Measurements from ENCODE around the gene NRG3.

NRG3 gene

DNA sequence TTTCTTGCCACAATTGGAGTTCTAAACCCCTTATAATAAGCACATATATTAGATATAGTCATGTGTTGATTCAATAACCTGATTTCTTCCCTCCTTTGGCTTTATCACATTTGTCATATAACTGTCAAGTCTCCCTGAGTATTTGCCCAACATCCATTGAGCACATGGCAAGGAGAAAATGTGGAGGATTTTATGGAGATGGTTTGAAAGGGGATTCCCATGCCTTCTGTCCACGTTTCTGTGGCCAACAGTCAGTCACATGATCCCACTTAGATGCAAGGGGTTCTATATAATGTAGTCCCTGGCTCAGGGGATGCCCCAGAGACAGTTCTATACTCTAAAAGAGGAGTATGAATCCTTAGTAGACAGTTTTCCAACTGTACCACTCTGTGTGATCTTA, 577.7 kb downstream of the NRG3 start:
- no peaks in the 10 kb centered on the region for H3K27me3 ChIP-seq (ENCODE audit: control insufficient read depth in 1 of 2, insufficient read depth in 2 of 2, low read length in 2 of 2)
- no peak overlapping the region for H3K4me3 ChIP-seq (ENCODE audit: low read depth in 1 of 2, low read length in 2 of 2)
- no peaks in the 10 kb centered on the region for H3K4me1 ChIP-seq (ENCODE audit: insufficient read depth, low read length)
- no peak overlapping the region for H3K27ac ChIP-seq (ENCODE audit: low read depth, low read length)
- H3K9ac ChIP-seq (ENCODE audit: low read length): no peak overlapping the region
- no peaks in the 10 kb centered on the region for H3K36me3 ChIP-seq (ENCODE audit: insufficient read depth, low read length)
- H3K9me3 ChIP-seq (ENCODE audit: low read length): no peaks in the 10 kb centered on the region

GRCh38 chr10:82453678-82454293, 578.8 kb downstream of the NRG3 start:
- H3K4me3 ChIP-seq (ENCODE audit: low read depth in 1 of 2, low read length in 2 of 2): no peak overlapping the region
- no peaks in the 10 kb centered on the region for H3K27me3 ChIP-seq (ENCODE audit: control insufficient read depth in 1 of 2, insufficient read depth in 2 of 2, low read length in 2 of 2)
- H3K27ac ChIP-seq (ENCODE audit: low read depth, low read length): no peak overlapping the region
- H3K9me3 ChIP-seq (ENCODE audit: low read length): no peaks in the 10 kb centered on the region
- H3K9ac ChIP-seq (ENCODE audit: low read length): no peak overlapping the region
- H3K4me1 ChIP-seq (ENCODE audit: insufficient read depth, low read length): no peaks in the 10 kb centered on the region
- no peaks in the 10 kb centered on the region for H3K36me3 ChIP-seq (ENCODE audit: insufficient read depth, low read length)

DNA sequence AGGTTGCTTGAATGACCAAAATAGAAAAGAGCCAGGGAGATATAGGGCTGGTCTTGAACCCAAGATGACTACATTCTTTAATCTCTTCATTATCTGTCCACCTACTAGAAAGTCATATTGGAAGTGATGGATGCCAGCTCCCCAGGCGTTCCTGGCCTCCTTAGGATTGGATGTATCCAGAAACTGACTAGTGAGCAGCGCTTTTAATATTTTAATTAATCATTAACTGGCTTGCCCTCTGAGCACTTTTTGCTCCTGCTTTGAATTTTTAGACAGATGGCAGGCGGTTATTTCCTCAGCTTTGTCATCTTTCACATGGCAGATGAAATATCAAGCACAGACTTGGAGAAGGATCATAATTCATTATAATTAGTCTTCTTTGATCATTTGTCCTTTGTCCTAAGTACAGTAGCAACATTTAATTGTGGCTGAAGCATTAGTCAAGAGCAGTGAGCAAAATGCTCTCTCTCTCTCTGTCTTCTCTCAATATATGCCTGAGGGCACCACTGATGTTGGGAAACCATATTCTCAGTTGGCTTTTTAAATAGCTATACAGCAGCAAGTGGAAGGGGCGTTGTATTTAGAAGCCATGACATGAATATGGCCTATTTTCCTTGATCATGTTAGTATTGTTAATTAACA, 588.0 kb downstream of the NRG3 start:
- H3K4me1 ChIP-seq (ENCODE audit: insufficient read depth, low read length): no peaks in the 10 kb centered on the region
- H3K27ac ChIP-seq (ENCODE audit: low read depth, low read length): no peak overlapping the region
- no peaks in the 10 kb centered on the region for H3K9me3 ChIP-seq (ENCODE audit: low read length)
- no peak overlapping the region for H3K4me3 ChIP-seq (ENCODE audit: low read depth in 1 of 2, low read length in 2 of 2)
- no peaks in the 10 kb centered on the region for H3K27me3 ChIP-seq (ENCODE audit: control insufficient read depth in 1 of 2, insufficient read depth in 2 of 2, low read length in 2 of 2)
- no peak overlapping the region for H3K9ac ChIP-seq (ENCODE audit: low read length)
- no peaks in the 10 kb centered on the region for H3K36me3 ChIP-seq (ENCODE audit: insufficient read depth, low read length)

DNA sequence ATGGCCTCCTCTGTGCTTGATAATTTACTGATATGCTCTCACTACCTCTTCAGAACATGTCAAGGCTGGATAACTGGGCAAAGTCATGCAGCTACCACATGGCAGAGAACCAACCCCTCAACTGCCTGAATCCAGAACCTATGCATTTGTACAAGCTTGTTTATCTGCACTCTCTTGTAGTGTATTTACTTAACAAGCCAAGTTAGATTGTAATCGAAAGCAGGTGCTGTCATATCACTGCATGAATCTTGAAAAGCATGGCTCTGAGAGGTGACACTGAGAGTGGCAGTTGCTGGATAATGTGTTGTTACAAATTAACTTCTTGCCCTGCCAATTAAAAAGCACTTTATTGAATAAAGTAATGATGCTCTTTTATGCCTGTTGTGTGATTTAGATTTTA, 588.6 kb downstream of the NRG3 start:
- H3K9ac ChIP-seq (ENCODE audit: low read length): no peak overlapping the region
- H3K9me3 ChIP-seq (ENCODE audit: low read length): no peaks in the 10 kb centered on the region
- H3K27me3 ChIP-seq (ENCODE audit: control insufficient read depth in 1 of 2, insufficient read depth in 2 of 2, low read length in 2 of 2): no peaks in the 10 kb centered on the region
- H3K4me1 ChIP-seq (ENCODE audit: insufficient read depth, low read length): no peaks in the 10 kb centered on the region
- no peak overlapping the region for H3K4me3 ChIP-seq (ENCODE audit: low read depth in 1 of 2, low read length in 2 of 2)
- H3K27ac ChIP-seq (ENCODE audit: low read depth, low read length): no peak overlapping the region
- no peaks in the 10 kb centered on the region for H3K36me3 ChIP-seq (ENCODE audit: insufficient read depth, low read length)

DNA sequence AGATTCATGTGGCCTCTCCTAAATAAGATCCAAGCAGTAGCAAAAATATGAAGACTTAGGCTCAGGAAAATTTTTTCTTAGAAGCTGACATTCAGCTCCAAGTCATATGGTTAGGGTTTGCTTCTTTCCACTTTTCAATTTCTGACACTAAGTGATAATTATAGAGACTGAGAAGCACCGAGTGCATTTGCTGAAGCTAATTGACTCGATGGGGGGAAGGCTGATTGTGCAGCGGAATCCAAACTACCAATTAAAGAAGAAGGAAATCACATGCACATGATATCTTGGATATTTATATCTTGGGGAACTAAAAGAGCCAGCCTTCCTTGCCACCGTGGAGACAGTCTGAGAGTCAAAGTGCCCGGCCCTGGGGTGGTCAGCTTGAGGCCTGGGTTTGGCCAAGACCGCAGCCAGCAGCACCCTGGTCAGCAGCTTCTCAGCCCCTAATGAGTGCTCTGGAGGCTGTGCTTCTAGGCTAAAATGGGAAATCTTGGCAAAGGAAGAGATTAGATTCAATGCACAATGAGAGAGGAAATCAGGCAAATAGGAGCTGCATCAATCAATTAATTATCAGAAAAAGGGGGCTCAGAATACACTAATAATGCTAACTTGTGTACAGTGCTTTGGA, 589.3 kb downstream of the NRG3 start:
- H3K4me1 ChIP-seq (ENCODE audit: insufficient read depth, low read length): no peaks in the 10 kb centered on the region
- H3K27me3 ChIP-seq (ENCODE audit: control insufficient read depth in 1 of 2, insufficient read depth in 2 of 2, low read length in 2 of 2): no peaks in the 10 kb centered on the region
- no peaks in the 10 kb centered on the region for H3K36me3 ChIP-seq (ENCODE audit: insufficient read depth, low read length)
- no peak overlapping the region for H3K27ac ChIP-seq (ENCODE audit: low read depth, low read length)
- H3K4me3 ChIP-seq (ENCODE audit: low read depth in 1 of 2, low read length in 2 of 2): no peak overlapping the region
- no peak overlapping the region for H3K9ac ChIP-seq (ENCODE audit: low read length)
- no peaks in the 10 kb centered on the region for H3K9me3 ChIP-seq (ENCODE audit: low read length)

- H3K36me3 ChIP-seq (ENCODE audit: insufficient read depth, low read length): no peaks in the 10 kb centered on the region
- no peak overlapping the region for H3K27ac ChIP-seq (ENCODE audit: low read depth, low read length)
- no peak overlapping the region for H3K9ac ChIP-seq (ENCODE audit: low read length)
- H3K9me3 ChIP-seq (ENCODE audit: low read length): no peaks in the 10 kb centered on the region
- H3K4me3 ChIP-seq (ENCODE audit: low read depth in 1 of 2, low read length in 2 of 2): no peak overlapping the region
- H3K4me1 ChIP-seq (ENCODE audit: insufficient read depth, low read length): no peaks in the 10 kb centered on the region
- no peaks in the 10 kb centered on the region for H3K27me3 ChIP-seq (ENCODE audit: control insufficient read depth in 1 of 2, insufficient read depth in 2 of 2, low read length in 2 of 2)
These were observed 590.0 kb downstream of the NRG3 start for GRCh38 chr10:82464966-82465365.

- H3K36me3 ChIP-seq (ENCODE audit: insufficient read depth, low read length): no peaks in the 10 kb centered on the region
- H3K27ac ChIP-seq (ENCODE audit: low read depth, low read length): no peak overlapping the region
- no peaks in the 10 kb centered on the region for H3K27me3 ChIP-seq (ENCODE audit: control insufficient read depth in 1 of 2, insufficient read depth in 2 of 2, low read length in 2 of 2)
- no peak overlapping the region for H3K9ac ChIP-seq (ENCODE audit: low read length)
- H3K4me1 ChIP-seq (ENCODE audit: insufficient read depth, low read length): no peaks in the 10 kb centered on the region
- H3K4me3 ChIP-seq (ENCODE audit: low read depth in 1 of 2, low read length in 2 of 2): no peak overlapping the region
- no peaks in the 10 kb centered on the region for H3K9me3 ChIP-seq (ENCODE audit: low read length)
These were observed 593.5 kb downstream of the NRG3 start for GRCh38 chr10:82468453-82468852.

- Histone ChIP-seq H3K36me3 (ENCODE audit: insufficient read depth, low read length) (no peaks in the 10 kb centered on the region), H3K9me3 (ENCODE audit: low read length) (no peaks in the 10 kb centered on the region), H3K9ac (ENCODE audit: low read length) (no peak overlapping the region), H3K27me3 (ENCODE audit: control insufficient read depth in 1 of 2, insufficient read depth in 2 of 2, low read length in 2 of 2) (no peaks in the 10 kb centered on the region), H3K4me3 (ENCODE audit: low read depth in 1 of 2, low read length in 2 of 2) (no peak overlapping the region), H3K27ac (ENCODE audit: low read depth, low read length) (no peak overlapping the region), H3K4me1 (ENCODE audit: insufficient read depth, low read length) (no peaks in the 10 kb centered on the region)
These were observed 597.7 kb downstream of the NRG3 start for GRCh38 chr10:82472406-82473335.

DNA sequence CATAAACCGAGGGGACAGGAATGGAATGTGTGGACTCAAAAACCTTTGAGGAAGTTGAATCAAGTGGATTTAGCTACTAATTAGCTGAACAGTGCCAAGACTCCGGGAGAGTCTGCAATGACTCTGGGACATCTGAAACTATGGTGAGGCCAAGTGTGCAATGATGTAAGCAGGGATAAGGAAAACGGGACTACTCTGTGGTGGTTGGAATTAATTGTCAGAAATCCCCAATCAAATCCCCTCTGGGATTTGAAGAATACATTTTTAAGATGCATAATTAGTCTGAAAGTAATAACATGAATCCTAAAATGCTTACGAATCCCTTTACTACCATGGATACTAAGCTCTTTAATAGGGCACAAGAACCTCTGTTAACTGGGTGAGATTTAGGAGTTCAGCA, 602.8 kb downstream of the NRG3 start:
- no peaks in the 10 kb centered on the region for H3K27me3 ChIP-seq (ENCODE audit: control insufficient read depth in 1 of 2, insufficient read depth in 2 of 2, low read length in 2 of 2)
- no peak overlapping the region for H3K4me3 ChIP-seq (ENCODE audit: low read depth in 1 of 2, low read length in 2 of 2)
- H3K9ac ChIP-seq (ENCODE audit: low read length): no peak overlapping the region
- H3K9me3 ChIP-seq (ENCODE audit: low read length): no peaks in the 10 kb centered on the region
- no peaks in the 10 kb centered on the region for H3K36me3 ChIP-seq (ENCODE audit: insufficient read depth, low read length)
- H3K4me1 ChIP-seq (ENCODE audit: insufficient read depth, low read length): no peaks in the 10 kb centered on the region
- H3K27ac ChIP-seq (ENCODE audit: low read depth, low read length): no peak overlapping the region

GRCh38 chr10:82492647-82493046, 617.7 kb downstream of the NRG3 start:
- Histone ChIP-seq H3K4me3 (ENCODE audit: low read depth in 1 of 2, low read length in 2 of 2) (no peak overlapping the region), H3K4me1 (ENCODE audit: insufficient read depth, low read length) (no peaks in the 10 kb centered on the region), H3K9me3 (ENCODE audit: low read length) (no peaks in the 10 kb centered on the region), H3K9ac (ENCODE audit: low read length) (no peak overlapping the region), H3K27me3 (ENCODE audit: control insufficient read depth in 1 of 2, insufficient read depth in 2 of 2, low read length in 2 of 2) (no peaks in the 10 kb centered on the region), H3K27ac (ENCODE audit: low read depth, low read length) (no peak overlapping the region), H3K36me3 (ENCODE audit: insufficient read depth, low read length) (no peaks in the 10 kb centered on the region)

DNA sequence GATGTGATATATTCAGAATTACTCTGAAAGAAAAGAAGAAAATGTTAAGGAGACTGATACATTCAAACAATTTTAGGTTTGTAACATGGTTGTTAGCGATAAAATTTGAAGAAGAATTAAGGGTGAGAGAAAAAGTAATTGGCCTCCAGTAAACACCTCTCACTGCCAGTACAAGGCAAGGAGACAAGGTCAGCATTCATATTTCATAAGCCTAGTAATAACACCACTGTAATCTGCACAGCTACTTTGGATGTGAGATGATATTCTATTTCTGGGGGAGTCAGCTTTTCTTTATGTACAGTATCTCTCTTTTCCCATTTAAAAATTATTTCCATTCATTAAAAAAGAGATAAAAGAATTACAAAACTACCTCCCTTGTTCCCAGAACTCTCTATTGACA, 621.1 kb downstream of the NRG3 start:
- no peak overlapping the region for H3K9ac ChIP-seq (ENCODE audit: low read length)
- H3K9me3 ChIP-seq (ENCODE audit: low read length): no peaks in the 10 kb centered on the region
- no peaks in the 10 kb centered on the region for H3K27me3 ChIP-seq (ENCODE audit: control insufficient read depth in 1 of 2, insufficient read depth in 2 of 2, low read length in 2 of 2)
- H3K27ac ChIP-seq (ENCODE audit: low read depth, low read length): no peak overlapping the region
- no peak overlapping the region for H3K4me3 ChIP-seq (ENCODE audit: low read depth in 1 of 2, low read length in 2 of 2)
- H3K36me3 ChIP-seq (ENCODE audit: insufficient read depth, low read length): no peaks in the 10 kb centered on the region
- no peaks in the 10 kb centered on the region for H3K4me1 ChIP-seq (ENCODE audit: insufficient read depth, low read length)
